CD4-positive, alpha-beta T cell treated with Interleukin-1 beta for 1 hour (primary cell): Measurements from ENCODE around the gene SERPINB2.
"Not testable (repeated sequence)": the region's sequence is repeated elsewhere in the genome, so short reads cannot be mapped to it uniquely, and the experiment has no call there.

Experiments used
- DNase-seq, 2 donors: peaks; one replicate each; pipeline ENCODE4 v3.0.0-alpha.2; 2020 to 2022

Gene SERPINB2

DNA sequence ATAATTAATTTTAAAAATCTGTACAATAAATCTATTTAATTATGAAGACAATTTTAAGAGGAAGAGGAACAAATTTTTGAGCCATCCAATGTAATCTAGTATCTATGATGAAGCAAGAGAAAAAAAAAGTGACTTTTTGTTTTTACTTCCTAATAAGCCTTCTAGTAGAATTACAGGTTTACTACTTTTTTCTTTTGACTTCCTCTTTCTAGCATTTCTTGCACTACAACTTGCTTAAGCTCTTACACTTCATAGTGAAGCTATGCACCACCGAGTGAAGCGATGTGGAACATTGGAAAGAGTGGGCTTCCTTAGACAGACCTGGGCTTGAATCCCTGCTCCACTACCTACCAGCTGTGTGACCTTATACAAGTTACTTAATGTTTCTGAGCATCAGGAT lies 2.1 kb downstream of the SERPINB2 start:
- no peak for DNase-seq

DNA sequence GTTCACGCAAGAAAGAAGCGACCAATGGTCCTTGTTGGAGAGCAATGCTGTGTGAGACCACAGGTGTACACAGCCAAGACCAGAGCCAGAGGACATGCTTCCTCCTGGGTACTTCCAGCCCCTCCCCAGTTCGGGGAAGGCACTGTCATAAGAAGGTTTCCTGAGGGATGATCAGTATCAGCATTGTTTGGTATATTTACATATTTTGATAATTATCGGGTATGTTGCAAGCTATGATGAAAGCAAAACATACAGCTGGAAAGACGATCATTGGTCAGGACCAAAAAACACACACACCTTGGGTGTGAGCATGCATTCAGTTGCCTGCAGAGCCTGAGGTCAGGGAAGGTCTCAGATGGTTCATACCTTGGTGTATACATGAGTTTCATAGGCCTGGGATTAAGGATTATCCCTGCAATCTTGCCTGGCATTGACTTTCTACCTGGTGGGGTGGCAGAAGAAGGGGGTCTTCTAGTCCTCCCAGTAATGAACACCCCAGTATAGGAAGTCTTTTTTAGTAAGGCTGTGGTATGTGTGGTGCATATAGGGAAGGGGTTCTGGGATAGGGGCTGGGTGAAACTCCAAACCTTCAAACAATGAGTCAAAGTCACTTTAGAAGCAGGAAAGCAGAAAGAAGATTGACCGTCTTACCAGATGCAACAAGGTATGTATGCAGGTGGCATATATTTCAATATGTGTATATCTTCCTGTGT lies 2.9 kb downstream of the SERPINB2 start:
- DNase-seq, result no peak

DNA sequence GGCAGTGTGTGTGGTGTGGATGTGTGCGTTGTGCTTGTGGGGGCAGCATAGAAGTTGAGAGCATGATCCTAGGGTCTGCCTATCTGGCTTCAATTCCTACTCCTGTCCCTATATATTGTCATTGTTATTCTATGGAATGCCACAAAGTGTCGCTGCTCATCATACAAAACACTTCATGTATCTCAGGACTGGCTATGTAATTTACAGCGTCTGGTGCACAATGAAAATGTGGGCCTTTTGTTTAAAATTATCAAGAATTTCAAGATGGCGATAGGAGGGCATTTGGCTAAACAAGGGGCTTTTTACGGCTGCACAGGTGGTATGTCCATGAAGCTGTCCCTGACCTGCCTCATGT lies 3.4 kb downstream of the SERPINB2 start:
- DNase-seq, result no peak

DNA sequence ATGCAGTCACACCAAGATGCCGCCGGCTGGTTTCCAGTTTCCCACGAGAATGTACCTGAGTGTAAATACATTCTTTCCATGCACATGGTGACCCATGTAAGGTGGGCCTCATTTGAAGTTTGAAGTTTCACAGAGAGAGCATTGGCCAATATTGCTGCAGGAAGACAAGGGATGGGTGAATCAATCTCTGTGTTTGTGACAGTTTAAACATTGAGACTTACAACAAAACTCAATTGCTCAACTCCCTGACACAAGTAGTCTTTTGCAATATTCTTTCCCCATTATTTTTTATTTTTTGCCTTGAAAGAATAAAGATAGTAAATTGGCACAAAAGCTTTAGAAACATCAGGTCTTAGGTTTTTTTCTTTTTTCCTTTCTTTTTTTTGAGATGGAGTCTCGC lies 5.1 kb downstream of the SERPINB2 start:
- no peak for DNase-seq

GRCh38 chr18:63894106-63894772 lies 6.7 kb downstream of the SERPINB2 start:
- DNase-seq, result no peak

DNA sequence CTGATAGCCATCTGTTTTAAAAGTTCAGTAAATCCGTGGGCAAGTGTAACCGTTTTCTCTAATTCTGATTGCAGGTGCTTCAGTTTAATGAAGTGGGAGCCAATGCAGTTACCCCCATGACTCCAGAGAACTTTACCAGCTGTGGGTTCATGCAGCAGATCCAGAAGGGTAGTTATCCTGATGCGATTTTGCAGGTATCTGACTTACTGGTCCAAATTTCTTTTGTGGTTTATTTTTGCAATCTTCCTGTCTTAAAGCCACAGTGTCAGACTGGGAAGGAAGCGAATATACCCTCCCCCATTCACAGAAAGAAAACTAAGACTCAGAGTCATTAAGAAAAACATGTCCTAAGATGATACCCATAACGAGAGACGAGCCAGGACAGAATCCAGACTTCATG lies 7.7 kb downstream of the SERPINB2 start:
- no peak for DNase-seq

GRCh38 chr18:63897072-63897471 lies 9.6 kb downstream of the SERPINB2 start:
- no peak for DNase-seq

GRCh38 chr18:63899206-63899605 lies 11.7 kb downstream of the SERPINB2 start:
- DNase-seq, result no peak

DNA sequence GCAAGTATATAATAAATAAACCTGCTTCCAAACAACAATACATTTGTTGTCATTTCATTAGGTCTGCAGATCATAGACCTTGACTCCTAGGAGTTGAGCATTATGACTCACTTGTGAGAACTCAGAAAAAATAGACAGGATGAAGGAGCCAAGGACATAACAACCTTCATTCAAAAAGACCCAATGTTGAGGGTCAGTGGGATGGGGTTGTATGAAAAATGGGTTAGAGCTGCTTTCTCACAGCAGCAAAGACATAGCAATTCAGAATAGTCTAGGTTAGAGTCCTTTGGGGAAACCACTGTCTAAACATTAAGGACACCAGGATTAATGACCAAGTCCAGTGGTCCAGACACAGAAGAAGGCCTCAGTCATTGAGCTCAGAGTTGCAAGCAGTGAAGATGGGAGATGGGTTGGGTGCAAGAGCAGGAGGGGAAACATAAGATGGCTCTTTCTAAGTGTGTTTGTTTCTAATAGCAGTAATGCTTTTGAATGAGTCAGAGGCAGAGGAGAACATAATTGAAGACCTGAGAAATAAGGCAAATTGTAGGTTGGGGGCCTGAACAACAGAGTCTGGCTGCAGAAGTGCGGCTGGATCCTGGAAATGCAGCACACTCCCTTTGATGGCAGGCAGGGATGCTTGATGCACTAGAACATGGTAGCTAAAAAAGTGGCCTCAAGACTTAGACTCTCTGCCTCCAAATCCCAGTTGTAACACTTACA lies 16.5 kb downstream of the SERPINB2 start:
- no peak for DNase-seq

- no peak for DNase-seq
Measured at GRCh38 chr18:63904694-63905093, 17.2 kb downstream of the SERPINB2 start.

- no peak for DNase-seq
Measured at GRCh38 chr18:63905361-63905760, 17.9 kb downstream of the SERPINB2 start.

- no peak for DNase-seq
Measured at GRCh38 chr18:63906056-63906455, 18.6 kb downstream of the SERPINB2 start.

- no peak for DNase-seq
Measured at GRCh38 chr18:63907664-63908063, 20.2 kb downstream of the SERPINB2 start, which contains the start of gene SERPINB10. TSS of gene SERPINB10 (plus strand) at chr18:63907958. CDS start at chr18:63915511, 7,553 bp downstream.

- DNase-seq, result no peak
Measured at GRCh38 chr18:63908858-63909257, 21.4 kb downstream of the SERPINB2 start.

DNA sequence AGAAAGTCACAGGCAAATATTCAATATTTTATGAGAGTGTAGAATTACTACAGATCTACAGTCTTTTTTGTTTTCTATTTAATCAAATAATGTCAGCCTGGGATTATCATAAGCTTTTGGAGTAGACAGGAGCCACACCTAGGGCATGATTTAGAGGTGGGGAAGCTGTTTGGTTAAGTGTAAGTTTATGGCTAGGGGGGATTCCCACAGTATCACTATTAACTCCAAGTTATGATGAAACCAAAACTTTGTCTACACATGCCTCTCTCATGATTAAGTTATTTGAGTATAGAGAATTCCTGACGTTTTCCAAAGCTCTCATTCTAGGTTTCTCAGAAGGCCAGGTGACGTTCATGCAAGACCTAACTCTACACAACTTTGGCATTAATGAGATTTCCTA lies 22.4 kb downstream of the SERPINB2 start:
- DNase-seq, result no peak

DNA sequence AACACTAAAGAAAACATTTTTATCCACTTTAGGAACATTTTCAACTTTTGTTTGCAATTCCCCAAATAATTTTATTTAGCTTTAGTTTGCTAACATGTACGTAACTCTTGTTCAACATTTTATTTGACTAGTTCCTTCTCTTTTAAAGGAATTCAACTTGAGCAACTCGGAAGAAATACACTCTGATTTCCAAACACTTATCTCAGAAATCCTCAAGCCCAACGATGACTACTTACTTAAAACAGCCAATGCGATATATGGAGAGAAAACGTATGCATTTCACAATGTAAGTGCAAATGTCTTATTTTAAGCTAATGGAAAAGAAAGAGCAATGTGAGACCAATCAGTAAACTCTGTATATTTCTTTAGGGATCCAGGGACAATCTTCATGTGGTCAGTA lies 30.3 kb downstream of the SERPINB2 start:
- DNase-seq, result no peak

DNA sequence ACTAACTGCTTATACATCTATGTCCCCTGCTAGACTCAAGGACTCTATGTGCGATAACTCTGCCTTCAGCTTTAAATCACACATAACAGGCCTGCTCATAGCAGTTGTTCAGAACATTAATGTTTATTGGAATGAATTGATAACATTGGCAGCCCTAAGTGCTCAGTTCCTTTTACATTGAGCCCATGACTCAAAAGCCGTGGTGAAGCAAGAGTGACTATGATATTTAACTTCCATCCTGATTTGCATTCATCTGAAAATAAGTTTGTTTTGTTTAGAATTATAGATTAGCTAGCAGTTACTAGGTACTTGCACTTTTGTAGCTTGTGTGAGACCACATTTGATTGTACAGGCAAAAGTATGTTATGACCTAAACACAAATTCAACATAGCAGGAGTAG lies 34.5 kb downstream of the SERPINB2 start:
- DNase-seq, result no peak

- no peak for DNase-seq
Measured at GRCh38 chr18:63924551-63924950, 37.0 kb downstream of the SERPINB2 start.

- DNase-seq, result no peak
Measured at GRCh38 chr18:63928331-63928730, 40.8 kb downstream of the SERPINB2 start.

- not testable (repeated sequence) for DNase-seq
Measured at GRCh38 chr18:63929369-63929768, 41.9 kb downstream of the SERPINB2 start.

GRCh38 chr18:63930773-63931354 lies 43.4 kb downstream of the SERPINB2 start:
- DNase-seq, result no peak

- DNase-seq, result peak; percentile 65 to 76
Measured at GRCh38 chr18:63936156-63936931, 48.8 kb downstream of the SERPINB2 start.

DNA sequence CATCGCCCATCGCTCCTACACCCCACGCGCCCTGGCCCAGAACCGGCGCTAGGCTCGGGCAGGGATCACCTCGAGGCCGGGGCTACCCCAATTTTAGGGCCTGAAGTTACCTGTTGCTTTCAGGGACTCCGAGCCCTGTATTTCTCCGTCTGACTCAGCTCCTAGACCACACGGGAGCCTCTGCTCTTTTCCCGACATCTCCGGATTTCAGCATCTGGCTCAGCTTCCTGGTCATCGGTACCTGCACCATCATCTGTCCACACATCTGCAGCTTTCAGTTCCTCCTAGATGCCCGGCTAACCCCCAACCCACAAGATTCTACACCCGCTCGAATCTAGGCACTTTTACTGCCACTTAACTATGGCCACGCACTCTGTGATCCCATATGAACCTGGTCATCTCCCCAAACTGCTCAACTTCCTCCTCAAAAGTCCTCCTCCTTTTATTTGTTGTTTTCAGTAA lies 49.5 kb downstream of the SERPINB2 start:
- DNase-seq, result no peak
